Keratinocyte (primary cell): ENCODE results near the gene DCHS1. TPM values are rescaled to one million over a fixed set of nuclear protein-coding genes. Genes with fewer than 3 reads are reported as not detected.

Source experiments
- DNase-seq: peaks from one replicate; pipeline ENCODE4 v3.0.0-alpha.2; 2011; ENCODE audit warnings: low read depth, missing footprints, low spot score
- FAIRE-seq: peaks from 2 replicates; lab custom pipeline; 2011; peaks lifted over from hg19 to GRCh38; lab: Jason Lieb, UNC
- H2AFZ ChIP-seq: 2 replicates; pipeline ENCODE4 v1.6.0; 2012; ENCODE audit warnings: low read length, control low read depth, inconsistent platforms; ENCODE audit not compliant: control insufficient read depth
- H3K27ac ChIP-seq: 2 replicates; pipeline ENCODE4 v1.5.1; 2011; ENCODE audit warnings: low read length; ENCODE audit not compliant: control insufficient read depth, insufficient read depth
- H3K27me3 ChIP-seq: 3 replicates; pipeline ENCODE4 v1.6.0; 2011; ENCODE audit warnings: low read length; ENCODE audit not compliant: control insufficient read depth, insufficient read depth; ENCODE audit errors: extremely low read depth
- H3K36me3 ChIP-seq, 2 experiments: 2 replicates in 1 of 2; 3 replicates in 1 of 2; pipeline ENCODE4 v1.5.1; 2011; ENCODE audit warnings: low read length in 2 of 2, mild to moderate bottlenecking in 1 of 2; ENCODE audit not compliant: control insufficient read depth in 2 of 2, insufficient read depth in 2 of 2; ENCODE audit errors: extremely low read depth in 1 of 2
- H3K4me1 ChIP-seq: 3 replicates; pipeline ENCODE4 v1.5.1; 2011; ENCODE audit warnings: low read length; ENCODE audit not compliant: control insufficient read depth, insufficient read depth; ENCODE audit errors: extremely low read depth
- H3K4me2 ChIP-seq: 3 replicates; pipeline ENCODE4 v1.6.0; 2011; ENCODE audit warnings: low read depth, low read length; ENCODE audit not compliant: control insufficient read depth, insufficient read depth; ENCODE audit errors: extremely low read depth
- H3K4me3 ChIP-seq, 3 experiments: fragments of 200-600 bp in 1 of 3; sonication (generic) in 1 of 3; 2 replicates in 2 of 3; 3 replicates in 1 of 3; pipeline ENCODE4 v1.5.1; 2011 to 2016; ENCODE audit warnings: low read length in 3 of 3, mild to moderate bottlenecking in 3 of 3, control low read depth in 2 of 3, inconsistent platforms in 1 of 3, low read depth in 1 of 3, mixed read lengths in 1 of 3, mixed run types in 1 of 3, moderate library complexity in 1 of 3; ENCODE audit not compliant: control insufficient read depth in 2 of 3, insufficient read depth in 2 of 3; ENCODE audit errors: extremely low read depth in 1 of 3
- H3K79me2 ChIP-seq: 2 replicates; pipeline ENCODE4 v1.6.0; 2012; ENCODE audit warnings: low read length; ENCODE audit not compliant: control insufficient read depth, insufficient read depth
- H3K9ac ChIP-seq: 3 replicates; pipeline ENCODE4 v1.6.0; 2011; ENCODE audit warnings: low read length; ENCODE audit not compliant: control insufficient read depth, insufficient read depth; ENCODE audit errors: extremely low read depth
- H3K9me1 ChIP-seq: 3 replicates; pipeline ENCODE4 v1.6.0; 2011; ENCODE audit warnings: low read length; ENCODE audit not compliant: control insufficient read depth, insufficient read depth; ENCODE audit errors: extremely low read depth
- H3K9me3 ChIP-seq: 2 replicates; pipeline ENCODE4 v1.5.1; 2012; ENCODE audit warnings: low read depth, low read length; ENCODE audit not compliant: control insufficient read depth
- H4K20me1 ChIP-seq: 3 replicates; pipeline ENCODE4 v1.6.0; 2011; ENCODE audit warnings: low read length; ENCODE audit not compliant: control insufficient read depth, insufficient read depth; ENCODE audit errors: extremely low read depth
- EZH2 ChIP-seq: IDR thresholded peaks from one replicate; pipeline ENCODE4 v1.6.1; 2012; ENCODE audit warnings: inconsistent platforms, mild to moderate bottlenecking, low read length, moderate library complexity
- dilution Hi-C: fragments of 300-500 bp; cut with MboI; formaldehyde crosslinking; loops from one replicate; pipeline ENCODE4 v1.7.0; 2020; ENCODE audit warnings: low sequenced_read_pairs; ENCODE audit not compliant: extremely low pct_ligation_motif_present
- polyA plus RNA-seq, 5 experiments: library from polyadenylated mRNA; depleted of rRNA in 3 of 5; stranded (reverse) in 3 of 5; stranded (forward) in 1 of 5; unstranded in 1 of 5; fragments of >200 nt; gene quantifications; 1 replicate in 1 of 5; 2 replicates in 3 of 5; 3 replicates in 1 of 5; pipeline versions ENCODE4 v1.2.1 to v1.2.3, GENCODE V29; 2011 to 2012; ENCODE audit warnings: missing spikeins in 2 of 5, low read depth in 1 of 5, low replicate concordance in 1 of 5
- TF ChIP-seq, protein P1 (sequence below), 3 experiments: IDR thresholded peaks in 1 of 3; conservative IDR thresholded peaks in 1 of 3; optimal IDR thresholded peaks in 1 of 3; 2 replicates in 2 of 3; 3 replicates in 1 of 3; pipeline versions ENCODE3 to v1.5.1; 2011; ENCODE audit warnings: low read length in 3 of 3, mild to moderate bottlenecking in 3 of 3, moderate library complexity in 2 of 3, control low read depth in 1 of 3, inconsistent platforms in 1 of 3; ENCODE audit not compliant: insufficient read depth in 2 of 3; ENCODE audit errors: extremely low read depth in 1 of 3

The DCHS1 gene
- polyA plus RNA-seq, 1 donor (not counting 4 experiments of a cell fraction or from before 2014, with no cell fraction given) = 0.03 TPM

GRCh38 chr11:6634534-6634933, 21.1 kb downstream of the DCHS1 start:
- dilution Hi-C loops = no loop called here
- TF ChIP-seq, protein P1, sequence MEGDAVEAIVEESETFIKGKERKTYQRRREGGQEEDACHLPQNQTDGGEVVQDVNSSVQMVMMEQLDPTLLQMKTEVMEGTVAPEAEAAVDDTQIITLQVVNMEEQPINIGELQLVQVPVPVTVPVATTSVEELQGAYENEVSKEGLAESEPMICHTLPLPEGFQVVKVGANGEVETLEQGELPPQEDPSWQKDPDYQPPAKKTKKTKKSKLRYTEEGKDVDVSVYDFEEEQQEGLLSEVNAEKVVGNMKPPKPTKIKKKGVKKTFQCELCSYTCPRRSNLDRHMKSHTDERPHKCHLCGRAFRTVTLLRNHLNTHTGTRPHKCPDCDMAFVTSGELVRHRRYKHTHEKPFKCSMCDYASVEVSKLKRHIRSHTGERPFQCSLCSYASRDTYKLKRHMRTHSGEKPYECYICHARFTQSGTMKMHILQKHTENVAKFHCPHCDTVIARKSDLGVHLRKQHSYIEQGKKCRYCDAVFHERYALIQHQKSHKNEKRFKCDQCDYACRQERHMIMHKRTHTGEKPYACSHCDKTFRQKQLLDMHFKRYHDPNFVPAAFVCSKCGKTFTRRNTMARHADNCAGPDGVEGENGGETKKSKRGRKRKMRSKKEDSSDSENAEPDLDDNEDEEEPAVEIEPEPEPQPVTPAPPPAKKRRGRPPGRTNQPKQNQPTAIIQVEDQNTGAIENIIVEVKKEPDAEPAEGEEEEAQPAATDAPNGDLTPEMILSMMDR (optimal IDR thresholded peaks at IDR 0.05 in 1 of 3, IDR thresholded peaks at IDR 0.05 in 1 of 3, conservative IDR thresholded peaks at IDR 0.05 in 1 of 3; ENCODE audit: extremely low read depth in 1 of 3, insufficient read depth in 2 of 3, low read length in 3 of 3) = no peak
- TF ChIP-seq EZH2 = no peak

GRCh38 chr11:6633422-6634408, 21.9 kb downstream of the DCHS1 start:
- no peak overlapping the region for H2AFZ ChIP-seq
- no peaks in the 10 kb centered on the region for H3K36me3 ChIP-seq
- H3K4me2 ChIP-seq = no peak overlapping the region
- H3K4me3 ChIP-seq = no peak overlapping the region
- peaks cover 34% of the 10 kb centered on the region for H3K27me3 ChIP-seq
- no peak for FAIRE-seq
- dilution Hi-C loops = no loop called here
- H4K20me1 ChIP-seq = no peaks in the 10 kb centered on the region
- H3K9me1 ChIP-seq = no peaks in the 10 kb centered on the region
- no peak for DNase-seq
- H3K4me1 ChIP-seq = no peaks in the 10 kb centered on the region
- H3K27ac ChIP-seq = no peak overlapping the region
- no peak for TF ChIP-seq EZH2
- TF ChIP-seq, protein P1 (optimal IDR thresholded peaks at IDR 0.05 in 1 of 3, IDR thresholded peaks at IDR 0.05 in 1 of 3, conservative IDR thresholded peaks at IDR 0.05 in 1 of 3; ENCODE audit: extremely low read depth in 1 of 3, insufficient read depth in 2 of 3, low read length in 3 of 3) = no peak
- H3K9me3 ChIP-seq = no peaks in the 10 kb centered on the region
- H3K9ac ChIP-seq = no peak overlapping the region
- H3K79me2 ChIP-seq = no peaks in the 10 kb centered on the region

More at GRCh38 chr11:6634534-6634933, 21.1 kb downstream of the DCHS1 start:
- no peaks in the 10 kb centered on the region for H3K9me1 ChIP-seq
- no peak overlapping the region for H3K4me3 ChIP-seq
- no peak overlapping the region for H2AFZ ChIP-seq
- no peaks in the 10 kb centered on the region for H4K20me1 ChIP-seq
- H3K9me3 ChIP-seq = no peaks in the 10 kb centered on the region
- no peak overlapping the region for H3K4me2 ChIP-seq
- FAIRE-seq = no peak
- no peaks in the 10 kb centered on the region for H3K4me1 ChIP-seq
- DNase-seq = no peak
- H3K27ac ChIP-seq = no peak overlapping the region
- H3K36me3 ChIP-seq = no peaks in the 10 kb centered on the region
- peaks cover 26% of the 10 kb centered on the region for H3K27me3 ChIP-seq
- no peak overlapping the region for H3K9ac ChIP-seq
- no peaks in the 10 kb centered on the region for H3K79me2 ChIP-seq
